ENCODE data around the gene RNASE7. TPM values are rescaled to one million over a fixed set of nuclear protein-coding genes. Genes with fewer than 3 reads are reported as not detected.

The RNASE7 gene
- total and polyA plus RNA-seq, 11 donors = 0.04 TPM; not detected in 10

GRCh38 chr14:21057803-21058675 lies 15.9 kb downstream of the RNASE7 start, which contains the start of gene RNASE8:
Gene RNASE8, plus strand, starts transcription at chr14:21057822. Its CDS starts 71 bp downstream, at chr14:21057893.
- peaks cover 0 to 5% (median 0%) of the 10 kb centered on the region in 12 donors for H3K4me1 ChIP-seq
- no peak within 1 kb of the TSS for H3K4me3 ChIP-seq
- ATAC-seq = peak in 2 of 4 donors; percentile 24 to 55
- H3K27ac ChIP-seq = no peak within 1 kb of the TSS
- 74 to 85% (median 79%) methylated on average over 8 of the region's 8 CpGs for WGBS, 4 donors
- intact Hi-C loops (cut with DNase I) = loop anchor here in 1 of 10 donors (5.0 kb wide), 1 partner anchor 46 kb away; no protein-coding TSS in a partner anchor
- H3K9me3 ChIP-seq = no peaks in the 10 kb centered on the region
- H3K36me3 ChIP-seq = no peaks in the 10 kb centered on the region
- no peak for TF ChIP-seq POLR2A (IDR thresholded peaks at IDR 0.05)
- TF ChIP-seq, protein P1, sequence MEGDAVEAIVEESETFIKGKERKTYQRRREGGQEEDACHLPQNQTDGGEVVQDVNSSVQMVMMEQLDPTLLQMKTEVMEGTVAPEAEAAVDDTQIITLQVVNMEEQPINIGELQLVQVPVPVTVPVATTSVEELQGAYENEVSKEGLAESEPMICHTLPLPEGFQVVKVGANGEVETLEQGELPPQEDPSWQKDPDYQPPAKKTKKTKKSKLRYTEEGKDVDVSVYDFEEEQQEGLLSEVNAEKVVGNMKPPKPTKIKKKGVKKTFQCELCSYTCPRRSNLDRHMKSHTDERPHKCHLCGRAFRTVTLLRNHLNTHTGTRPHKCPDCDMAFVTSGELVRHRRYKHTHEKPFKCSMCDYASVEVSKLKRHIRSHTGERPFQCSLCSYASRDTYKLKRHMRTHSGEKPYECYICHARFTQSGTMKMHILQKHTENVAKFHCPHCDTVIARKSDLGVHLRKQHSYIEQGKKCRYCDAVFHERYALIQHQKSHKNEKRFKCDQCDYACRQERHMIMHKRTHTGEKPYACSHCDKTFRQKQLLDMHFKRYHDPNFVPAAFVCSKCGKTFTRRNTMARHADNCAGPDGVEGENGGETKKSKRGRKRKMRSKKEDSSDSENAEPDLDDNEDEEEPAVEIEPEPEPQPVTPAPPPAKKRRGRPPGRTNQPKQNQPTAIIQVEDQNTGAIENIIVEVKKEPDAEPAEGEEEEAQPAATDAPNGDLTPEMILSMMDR (IDR thresholded peaks at IDR 0.05) = peak in 1 of 12 donors; percentile 5
- no peak for DNase-seq
- no peaks in the 10 kb centered on the region for H3K27me3 ChIP-seq

DNA sequence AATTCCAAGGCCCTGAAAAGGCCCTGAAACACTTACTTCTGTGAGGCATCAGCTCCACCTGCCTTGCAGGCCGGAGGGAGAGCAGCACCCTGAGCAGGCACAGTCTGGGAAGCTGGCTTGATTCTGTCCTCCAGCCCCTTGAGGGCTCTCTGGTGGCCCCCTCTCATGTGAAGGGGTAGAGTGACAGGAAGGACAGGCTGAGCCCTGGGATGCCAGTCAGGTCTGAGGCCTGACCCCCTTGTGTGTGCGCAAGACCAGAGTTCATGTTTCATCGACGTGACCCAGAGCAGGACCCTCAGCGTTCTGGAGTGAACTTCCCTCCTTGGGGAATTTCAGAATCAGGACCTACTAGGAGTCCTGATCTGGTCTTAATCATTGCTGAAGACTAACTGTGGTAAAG lies 16.7 kb downstream of the RNASE7 start:
- WGBS, 4 donors = 88 to 91% (median 89%) methylated on average over 5 of the region's 5 CpGs
- Histone ChIP-seq H3K36me3 (no peaks in the 10 kb centered on the region), H3K9me3 (no peaks in the 10 kb centered on the region), H3K27ac (no peak overlapping the region), H3K27me3 (no peaks in the 10 kb centered on the region), H3K4me3 (no peak overlapping the region), H3K4me1 (peaks cover 0 to 10% (median 2%) of the 10 kb centered on the region in 12 donors)
- DNase-seq (no peak), ATAC-seq (no peak)
- no peak for TF ChIP-seq POLR2A (IDR thresholded peaks at IDR 0.05)
- TF ChIP-seq, protein P1 (IDR thresholded peaks at IDR 0.05) = no peak
- intact Hi-C loops (cut with DNase I) = loop anchor here in 1 of 10 donors (5.0 kb wide), 1 partner anchor 47 kb away; no protein-coding TSS in a partner anchor

GRCh38 chr14:21059842-21060613 lies 17.9 kb downstream of the RNASE7 start:
- DNase-seq (no peak), ATAC-seq (no peak)
- no peaks in the 10 kb centered on the region for H3K36me3 ChIP-seq
- no peak overlapping the region for H3K4me3 ChIP-seq
- H3K9me3 ChIP-seq = no peaks in the 10 kb centered on the region
- no peak overlapping the region for H3K27ac ChIP-seq
- no peaks in the 10 kb centered on the region for H3K27me3 ChIP-seq
- no peak for TF ChIP-seq POLR2A (IDR thresholded peaks at IDR 0.05)
- TF ChIP-seq, protein P1 (IDR thresholded peaks at IDR 0.05) = no peak
- 69 to 79% (median 73%) methylated on average over 8 of the region's 8 CpGs for WGBS, 4 donors
- peaks cover 0 to 10% (median 2%) of the 10 kb centered on the region in 12 donors for H3K4me1 ChIP-seq
- intact Hi-C loops (cut with DNase I) = loop anchor here in 1 of 10 donors (5.0 kb wide), 1 partner anchor 48 kb away; no protein-coding TSS in a partner anchor

All from heart left ventricle (tissue), 16 donors.